Parathyroid adenoma (tissue), 2 donors: Measurements from ENCODE around the gene TMEM121B.

Source experiments
- H2AFZ ChIP-seq: fragments of 300-600 bp; sonication (generic); one replicate; pipeline ENCODE4 v1.7.0; 2017; ENCODE audit warnings: antibody characterized with exemption, mild to moderate bottlenecking
- H3K27ac ChIP-seq: fragments of 300-600 bp; sonication (generic); one replicate; pipeline ENCODE4 v1.7.0; 2017
- H3K27me3 ChIP-seq: fragments of 300-600 bp; sonication (generic); one replicate; pipeline ENCODE4 v1.7.0; 2017; ENCODE audit warnings: low read length; ENCODE audit not compliant: control insufficient read depth, insufficient read depth
- H3K36me3 ChIP-seq: fragments of 300-600 bp; sonication (generic); one replicate; pipeline ENCODE4 v1.7.0; 2017; ENCODE audit warnings: low read length; ENCODE audit not compliant: control insufficient read depth, insufficient read depth
- H3K4me1 ChIP-seq: fragments of 300-600 bp; sonication (generic); one replicate; pipeline ENCODE4 v1.7.0; 2017; ENCODE audit warnings: control low read depth
- H3K4me2 ChIP-seq: fragments of 300-600 bp; sonication (generic); one replicate; pipeline ENCODE4 v1.7.0; 2017; ENCODE audit warnings: low read length
- H3K4me3 ChIP-seq: fragments of 300-600 bp; sonication (generic); one replicate; pipeline ENCODE4 v1.7.0; 2017; ENCODE audit warnings: low read depth, low read length
- H3K79me2 ChIP-seq: fragments of 300-600 bp; sonication (generic); one replicate; pipeline ENCODE4 v1.7.0; 2017; ENCODE audit warnings: control low read depth
- H3K9ac ChIP-seq: fragments of 300-600 bp; sonication (generic); one replicate; pipeline ENCODE4 v1.7.0; 2017; ENCODE audit warnings: mild to moderate bottlenecking
- H3K9me3 ChIP-seq: fragments of 300-600 bp; sonication (generic); one replicate; pipeline ENCODE4 v1.7.0; 2017; ENCODE audit warnings: low read length; ENCODE audit not compliant: control insufficient read depth
- CTCF ChIP-seq: fragments of 300-600 bp; sonication (generic); IDR thresholded peaks from one replicate; pipeline ENCODE4 v1.7.0; 2017; ENCODE audit warnings: antibody characterized with exemption, mild to moderate bottlenecking
- donor health status: primary hyperparathyroidism.

TMEM121B gene

GRCh38 chr22:17106785-17107546 lies 14.2 kb downstream of the TMEM121B start:
- Histone ChIP-seq H3K9ac (no peak overlapping the region), H2AFZ (no peak overlapping the region), H3K4me3 (no peak overlapping the region), H3K4me1 (no peaks in the 10 kb centered on the region), H3K79me2 (no peaks in the 10 kb centered on the region), H3K27me3 (no peaks in the 10 kb centered on the region), H3K9me3 (no peaks in the 10 kb centered on the region), H3K4me2 (no peak overlapping the region), H3K27ac (no peak overlapping the region), H3K36me3 (no peaks in the 10 kb centered on the region)
- no peak for TF ChIP-seq CTCF

- Histone ChIP-seq H3K27ac (no peak overlapping the region), H3K36me3 (no peaks in the 10 kb centered on the region), H3K27me3 (no peaks in the 10 kb centered on the region)
Measured at GRCh38 chr22:17106161-17106784, 14.9 kb downstream of the TMEM121B start.

GRCh38 chr22:17105143-17106129 lies 15.7 kb downstream of the TMEM121B start:
- Histone ChIP-seq H3K27me3 (no peaks in the 10 kb centered on the region), H3K4me3 (no peak overlapping the region), H3K79me2 (no peaks in the 10 kb centered on the region), H3K36me3 (no peaks in the 10 kb centered on the region), H3K9me3 (no peaks in the 10 kb centered on the region), H3K9ac (no peak overlapping the region), H3K27ac (no peak overlapping the region), H2AFZ (no peak overlapping the region), H3K4me1 (no peaks in the 10 kb centered on the region), H3K4me2 (no peak overlapping the region)
- no peak for TF ChIP-seq CTCF

More at GRCh38 chr22:17106161-17106784, 14.9 kb downstream of the TMEM121B start:
- Histone ChIP-seq H2AFZ (no peak overlapping the region), H3K79me2 (no peaks in the 10 kb centered on the region), H3K4me1 (no peaks in the 10 kb centered on the region), H3K4me2 (no peak overlapping the region), H3K9me3 (no peaks in the 10 kb centered on the region), H3K9ac (no peak overlapping the region), H3K4me3 (no peak overlapping the region)
- no peak for TF ChIP-seq CTCF

- TF ChIP-seq CTCF, result no peak
- no peaks in the 10 kb centered on the region for H3K79me2 ChIP-seq
- H3K9ac ChIP-seq, result no peak overlapping the region
- H3K36me3 ChIP-seq, result no peaks in the 10 kb centered on the region
- H3K27ac ChIP-seq, result no peak overlapping the region
- no peak overlapping the region for H3K4me3 ChIP-seq
- no peaks in the 10 kb centered on the region for H3K27me3 ChIP-seq
- H2AFZ ChIP-seq, result no peak overlapping the region
- H3K4me1 ChIP-seq, result no peaks in the 10 kb centered on the region
- H3K9me3 ChIP-seq, result no peaks in the 10 kb centered on the region
- H3K4me2 ChIP-seq, result no peak overlapping the region
Measured at GRCh38 chr22:17104336-17104935, 16.7 kb downstream of the TMEM121B start.
